ENCODE data around the gene PYY. TPM values are rescaled to one million over a fixed set of nuclear protein-coding genes. Genes with fewer than 3 reads are reported as not detected.

PYY gene
- total RNA-seq = not detected

- peak within 1 kb of the TSS in 3 of 4 donors; percentile 2 to 24 (median 18) for H3K4me3 ChIP-seq
- H3K27me3 ChIP-seq = peaks cover 0 to 80% (median 38%) of the 10 kb centered on the region in 4 donors
- TF ChIP-seq POLR2AphosphoS5 (IDR thresholded peaks at IDR 0.05) (no peak), EP300 (IDR thresholded peaks at IDR 0.05) (no peak), CTCF (IDR thresholded peaks at IDR 0.05) (no peak), POLR2A (IDR thresholded peaks at IDR 0.05; ENCODE audit: low read depth) (no peak)
- H3K9me3 ChIP-seq = no peaks in the 10 kb centered on the region
- no peak within 1 kb of the TSS for H3K27ac ChIP-seq (replicated peaks in 1 of 4)
- WGBS = 47% methylated on average over 8 of the region's 11 CpGs
- intact Hi-C loops (cut with DNase I) = no loop called here
- no peak for DNase-seq (ENCODE audit: extremely low spot score)
- H3K36me3 ChIP-seq = no peaks in the 10 kb centered on the region
- peaks cover 10 to 16% (median 13%) of the 10 kb centered on the region in 4 donors for H3K4me1 ChIP-seq
Measured at GRCh38 chr17:43953746-43954145, at the start of gene PYY. PYY (minus strand) TSS chr17:43953940; CDS start chr17:43953483, 457 bp downstream.

- H3K27me3 ChIP-seq = peaks cover 6 to 46% (median 23%) of the 10 kb centered on the region in 4 donors
- H3K4me1 ChIP-seq = peaks cover 25 to 37% (median 32%) of the 10 kb centered on the region in 4 donors
- intact Hi-C loops (cut with DNase I) = no loop called here
- 60% methylated on average over 9 of the region's 9 CpGs for WGBS
- H3K27ac ChIP-seq (replicated peaks in 1 of 4) = no peak overlapping the region
- no peaks in the 10 kb centered on the region for H3K36me3 ChIP-seq
- no peaks in the 10 kb centered on the region for H3K9me3 ChIP-seq
- no peak for DNase-seq (ENCODE audit: extremely low spot score)
- TF ChIP-seq EP300 (IDR thresholded peaks at IDR 0.05) (no peak), POLR2AphosphoS5 (IDR thresholded peaks at IDR 0.05) (peak; percentile 46 to 52)
- no peak overlapping the region for H3K4me3 ChIP-seq
Measured at GRCh38 chr17:44002141-44002848, 48.6 kb upstream of the PYY start.

- intact Hi-C loops (cut with DNase I) = no loop called here
- TF ChIP-seq EP300 (IDR thresholded peaks at IDR 0.05) = no peak
- TF ChIP-seq POLR2A (IDR thresholded peaks at IDR 0.05; ENCODE audit: low read depth) = no peak
- TF ChIP-seq CTCF (IDR thresholded peaks at IDR 0.05) = no peak
- TF ChIP-seq POLR2AphosphoS5 (IDR thresholded peaks at IDR 0.05) = no peak
Measured at GRCh38 chr17:44001461-44001920, 47.8 kb upstream of the PYY start.

GRCh38 chr17:44000871-44001460, 47.2 kb upstream of the PYY start:
- TF ChIP-seq POLR2AphosphoS5 (IDR thresholded peaks at IDR 0.05) (no peak), CTCF (IDR thresholded peaks at IDR 0.05) (no peak), POLR2A (IDR thresholded peaks at IDR 0.05; ENCODE audit: low read depth) (no peak), EP300 (IDR thresholded peaks at IDR 0.05) (no peak)
- no peaks in the 10 kb centered on the region for H3K9me3 ChIP-seq
- H3K4me3 ChIP-seq = no peak overlapping the region
- intact Hi-C loops (cut with DNase I) = no loop called here
- peaks cover 17 to 24% (median 19%) of the 10 kb centered on the region in 4 donors for H3K4me1 ChIP-seq
- no peaks in the 10 kb centered on the region for H3K36me3 ChIP-seq
- peaks cover 6 to 33% (median 27%) of the 10 kb centered on the region in 4 donors for H3K27me3 ChIP-seq
- WGBS = 83% methylated on average over 5 of the region's 6 CpGs
- no peak for DNase-seq (ENCODE audit: extremely low spot score)
- H3K27ac ChIP-seq (replicated peaks in 1 of 4) = no peak overlapping the region

More at GRCh38 chr17:44001461-44001920, 47.8 kb upstream of the PYY start:
- WGBS = 80% methylated on average over 1 of the region's 2 CpGs
- Histone ChIP-seq H3K9me3 (no peaks in the 10 kb centered on the region), H3K27me3 (peaks cover 6 to 38% (median 25%) of the 10 kb centered on the region in 4 donors), H3K4me1 (peaks cover 22 to 29% (median 24%) of the 10 kb centered on the region in 4 donors), H3K27ac (replicated peaks in 1 of 4) (no peak overlapping the region), H3K4me3 (no peak overlapping the region), H3K36me3 (no peaks in the 10 kb centered on the region)
- DNase-seq (ENCODE audit: extremely low spot score) = no peak

- Histone ChIP-seq H3K27ac (replicated peaks in 1 of 4) (no peak overlapping the region), H3K4me3 (no peak overlapping the region), H3K4me1 (peaks cover 10 to 17% (median 13%) of the 10 kb centered on the region in 4 donors), H3K9me3 (no peaks in the 10 kb centered on the region), H3K36me3 (no peaks in the 10 kb centered on the region), H3K27me3 (peaks cover 6 to 26% (median 24%) of the 10 kb centered on the region in 4 donors)
- WGBS = 93% methylated on average over 12 of the region's 12 CpGs
- intact Hi-C loops (cut with DNase I) = no loop called here
- TF ChIP-seq POLR2A (IDR thresholded peaks at IDR 0.05; ENCODE audit: low read depth) = no peak
- TF ChIP-seq CTCF (IDR thresholded peaks at IDR 0.05) = no peak
- no peak for TF ChIP-seq POLR2AphosphoS5 (IDR thresholded peaks at IDR 0.05)
- no peak for DNase-seq (ENCODE audit: extremely low spot score)
Measured at GRCh38 chr17:44000141-44000860, 46.6 kb upstream of the PYY start.

Data from esophagus muscularis mucosa (tissue), 4 donors.